ENCODE measurements around the gene CD69.

GRCh38 chr12:9806714-9807113, 46.0 kb upstream of the CD69 start:
- no peak for TF ChIP-seq CTCF (IDR thresholded peaks at IDR 0.05; ENCODE audit: insufficient read depth, low read length, poor library complexity, severe bottlenecking)
- TF ChIP-seq EZH2phosphoT487 (conservative IDR thresholded peaks at IDR 0.05; ENCODE audit: low read length) = no peak

Data from SU-DHL-6 (cell line).